GM23248 (cell line): Measurements from ENCODE around the gene PRKCE. TPM values are rescaled to one million over a fixed set of nuclear protein-coding genes. Genes with fewer than 3 reads are reported as not detected.

Experiments used
- DNase-seq: peaks from one replicate; pipeline ENCODE4 v3.0.0-alpha.2; 2015
- H2AFZ ChIP-seq: fragments of 200-600 bp; sonication (generic); 2 replicates; pipeline ENCODE4 v1.6.1; 2016; ENCODE audit warnings: antibody characterized with exemption
- H3F3A ChIP-seq: fragments of 200-600 bp; sonication (generic); 2 replicates; pipeline ENCODE4 v1.6.1; 2016; ENCODE audit warnings: mild to moderate bottlenecking, antibody characterized with exemption, mixed run types; ENCODE audit not compliant: insufficient read depth
- H3K27ac ChIP-seq: fragments of 200-600 bp; sonication (generic); 2 replicates; pipeline ENCODE4 v1.5.1; 2016; ENCODE audit warnings: mild to moderate bottlenecking
- H3K27me3 ChIP-seq: fragments of 200-600 bp; sonication (generic); replicated peaks from 2 replicates; pipeline ENCODE4 v1.6.1; 2016; ENCODE audit warnings: mild to moderate bottlenecking; ENCODE audit not compliant: insufficient read depth
- H3K36me3 ChIP-seq: fragments of 200-600 bp; sonication (generic); 2 replicates; pipeline ENCODE4 v1.6.1; 2016; ENCODE audit warnings: low read depth, mild to moderate bottlenecking
- H3K4me1 ChIP-seq: fragments of 200-600 bp; sonication (generic); 2 replicates; pipeline ENCODE4 v1.6.1; 2016; ENCODE audit warnings: mild to moderate bottlenecking; ENCODE audit not compliant: insufficient read depth
- H3K4me2 ChIP-seq: fragments of 200-600 bp; sonication (generic); one replicate; pipeline ENCODE4 v1.6.1; 2016; ENCODE audit warnings: mild to moderate bottlenecking; ENCODE audit not compliant: unreplicated experiment
- H3K4me3 ChIP-seq: fragments of 200-600 bp; sonication (generic); 2 replicates; pipeline ENCODE4 v1.5.1; 2016; ENCODE audit warnings: mild to moderate bottlenecking
- H3K79me2 ChIP-seq: fragments of 200-600 bp; sonication (generic); 2 replicates; pipeline ENCODE4 v1.6.1; 2016; ENCODE audit warnings: mild to moderate bottlenecking; ENCODE audit not compliant: insufficient read depth
- H3K9ac ChIP-seq: fragments of 200-600 bp; sonication (generic); 2 replicates; pipeline ENCODE4 v1.6.1; 2016; ENCODE audit warnings: mild to moderate bottlenecking
- H3K9me2 ChIP-seq: fragments of 200-600 bp; sonication (generic); 2 replicates; pipeline ENCODE4 v1.6.1; 2016; ENCODE audit warnings: mixed run types, mild to moderate bottlenecking, moderate library complexity; ENCODE audit not compliant: insufficient read depth
- H3K9me3 ChIP-seq: fragments of 200-600 bp; sonication (generic); one replicate; pipeline ENCODE4 v1.6.1; 2017; ENCODE audit warnings: low read depth
- H4K20me1 ChIP-seq: fragments of 200-600 bp; sonication (generic); 2 replicates; pipeline ENCODE4 v1.6.0; 2016; ENCODE audit not compliant: insufficient read depth
- EZH2 ChIP-seq: fragments of 200-600 bp; sonication (generic); IDR thresholded peaks from 2 replicates; pipeline ENCODE4 v1.6.1; 2018; ENCODE audit warnings: antibody characterized with exemption, mild to moderate bottlenecking; ENCODE audit not compliant: insufficient read depth, poor library complexity, severe bottlenecking
- EZH2phosphoT487 ChIP-seq: fragments of 200-600 bp; sonication (generic); IDR thresholded peaks from 2 replicates; pipeline ENCODE4 v1.6.1; 2018; ENCODE audit warnings: antibody characterized with exemption, moderate library complexity, mild to moderate bottlenecking, low read depth; ENCODE audit not compliant: insufficient read depth
- WGBS, 2 experiments: methylation state at CpG; one replicate each; pipeline ENCODE4 v1.1.6; 2015 to 2017; ENCODE audit warnings: low lambda C conversion rate in 2 of 2, low coverage in 1 of 2; ENCODE audit errors: missing lambda C conversion rate in 2 of 2; 5-methylcytosine and 5-hydroxymethylcytosine counted together
- in situ Hi-C: fragments of 300-500 bp; cut with MboI; formaldehyde crosslinking; loops from 2 replicates; pipeline ENCODE4 v1.15.0; 2020
- polyA plus RNA-seq: library from polyadenylated mRNA; unstranded; fragments of >200 nt; fragmentation: Nextera tagmentation; extraction: Ambion mirVana; gene quantifications from 2 replicates; pipeline ENCODE4 v1.2.1, GENCODE V29; 2016
- total RNA-seq: library from RNA; depleted of rRNA; stranded (reverse); fragments of >200 nt; shearing (Covaris generic); gene quantifications from 2 replicates; pipeline ENCODE4 v1.2.3, GENCODE V29; 2014

PRKCE gene
- total and polyA plus RNA-seq, 2 experiments from 2014 or later: 5.9 to 7.0 TPM

GRCh38 chr2:45980161-45980865 is 328.8 kb downstream of the PRKCE start:
- Histone ChIP-seq H3K4me1 (no peaks in the 10 kb centered on the region), H3K4me2 (no peak overlapping the region), H3K27me3 (no peaks in the 10 kb centered on the region), H3K9me2 (no peaks in the 10 kb centered on the region), H3K4me3 (no peak overlapping the region), H4K20me1 (no peaks in the 10 kb centered on the region), H3F3A (no peaks in the 10 kb centered on the region), H3K27ac (no peak overlapping the region), H3K9me3 (no peaks in the 10 kb centered on the region), H3K36me3 (no peaks in the 10 kb centered on the region), H2AFZ (no peak overlapping the region), H3K79me2 (no peaks in the 10 kb centered on the region), H3K9ac (no peak overlapping the region)
- TF ChIP-seq EZH2phosphoT487: no peak
- no peak for TF ChIP-seq EZH2
- in situ Hi-C loops: no loop called here
- DNase-seq: no peak
- 87 to 89% methylated on average over 11 of the region's 11 CpGs for WGBS, 2 experiments

GRCh38 chr2:45981384-45981930 is 330.0 kb downstream of the PRKCE start:
- Histone ChIP-seq H3K9ac (no peak overlapping the region), H3K79me2 (no peaks in the 10 kb centered on the region), H3K27ac (no peak overlapping the region), H4K20me1 (no peaks in the 10 kb centered on the region), H3K9me3 (no peaks in the 10 kb centered on the region), H3K36me3 (no peaks in the 10 kb centered on the region), H3K9me2 (no peaks in the 10 kb centered on the region), H3K4me3 (no peak overlapping the region), H3F3A (no peaks in the 10 kb centered on the region), H3K4me1 (no peaks in the 10 kb centered on the region), H3K4me2 (no peak overlapping the region), H2AFZ (no peak overlapping the region), H3K27me3 (no peaks in the 10 kb centered on the region)
- in situ Hi-C loops: no loop called here
- WGBS, 2 experiments: 80 to 87% methylated on average over 4 of the region's 4 CpGs
- DNase-seq: no peak
- TF ChIP-seq EZH2 (no peak), EZH2phosphoT487 (no peak)

DNA sequence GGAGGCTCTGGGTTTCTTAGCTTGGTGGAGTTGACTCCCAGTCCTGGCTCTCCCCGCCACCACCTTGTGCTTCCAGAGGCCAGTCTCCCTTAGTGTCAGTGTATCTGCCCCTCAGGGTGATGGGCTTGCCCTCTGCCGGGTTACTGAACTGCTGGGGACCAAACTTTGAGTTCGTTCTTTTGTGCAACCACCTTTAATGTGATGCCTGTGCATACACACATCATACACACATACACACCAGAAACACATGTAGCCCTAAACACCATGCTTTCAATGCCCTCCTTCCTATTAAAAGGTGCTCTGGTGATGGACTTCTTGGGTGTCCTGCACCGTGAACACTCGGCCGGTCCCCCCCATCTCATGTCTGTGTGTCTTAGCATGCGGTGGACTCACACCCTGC is 330.6 kb downstream of the PRKCE start:
- Histone ChIP-seq H3K9me3 (no peaks in the 10 kb centered on the region), H3K9ac (no peak overlapping the region), H3K79me2 (no peaks in the 10 kb centered on the region), H3K4me1 (no peaks in the 10 kb centered on the region), H2AFZ (no peak overlapping the region), H4K20me1 (no peaks in the 10 kb centered on the region), H3K4me2 (no peak overlapping the region), H3K27me3 (no peaks in the 10 kb centered on the region), H3K4me3 (no peak overlapping the region), H3F3A (no peaks in the 10 kb centered on the region), H3K9me2 (no peaks in the 10 kb centered on the region), H3K27ac (no peak overlapping the region), H3K36me3 (no peaks in the 10 kb centered on the region)
- in situ Hi-C loops: no loop called here
- TF ChIP-seq EZH2phosphoT487 (no peak), EZH2 (no peak)
- no peak for DNase-seq
- WGBS, 2 experiments: 96 to 100% methylated on average over 7 of the region's 7 CpGs

DNA sequence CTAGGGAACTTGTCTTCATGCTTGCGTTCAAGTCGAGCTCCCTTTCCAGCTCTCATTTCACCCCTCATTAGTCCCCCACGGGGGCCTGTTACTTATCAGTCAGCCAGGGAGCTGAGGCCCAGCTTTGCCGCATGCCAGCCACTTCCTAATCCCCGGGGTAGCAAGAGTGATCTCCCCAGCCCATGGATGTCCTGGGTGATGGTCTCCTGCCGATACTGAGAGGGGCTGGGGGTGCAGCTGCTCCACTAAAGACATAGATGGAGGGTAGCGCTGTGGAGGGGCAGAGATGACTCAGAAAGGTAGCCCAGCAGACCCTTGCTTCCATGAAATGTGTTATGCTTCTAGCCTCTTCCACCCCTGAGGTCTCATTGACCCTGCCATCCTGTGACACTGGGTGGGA is 331.7 kb downstream of the PRKCE start:
- Histone ChIP-seq H2AFZ (no peak overlapping the region), H4K20me1 (no peaks in the 10 kb centered on the region), H3K36me3 (no peaks in the 10 kb centered on the region), H3K4me3 (no peak overlapping the region), H3K9ac (no peak overlapping the region), H3K9me2 (no peaks in the 10 kb centered on the region), H3K9me3 (no peaks in the 10 kb centered on the region), H3K27ac (no peak overlapping the region), H3K27me3 (no peaks in the 10 kb centered on the region), H3K79me2 (no peaks in the 10 kb centered on the region), H3F3A (no peaks in the 10 kb centered on the region), H3K4me1 (no peaks in the 10 kb centered on the region), H3K4me2 (no peak overlapping the region)
- WGBS, 2 experiments: 73 to 76% methylated on average over 7 of the region's 7 CpGs
- in situ Hi-C loops: no loop called here
- DNase-seq: no peak
- no peak for TF ChIP-seq EZH2
- TF ChIP-seq EZH2phosphoT487: no peak
